Thyroid gland (tissue), 4 donors: ENCODE results near the gene NXPH1.

Experiments
- POLR2A ChIP-seq, 2 donors: fragments of 450-650 bp; IDR thresholded peaks; one replicate each; pipeline ENCODE4 v1.6.1; 2017; ENCODE audit warnings: antibody characterized with exemption in 2 of 2, mild to moderate bottlenecking in 2 of 2, moderate library complexity in 1 of 2
- TF ChIP-seq, protein P1 (sequence below), 6 experiments: fragments of 200-600 bp in 3 of 6; fragments of 450-650 bp in 3 of 6; sonication (generic) in 3 of 6; IDR thresholded peaks; one replicate each; pipeline ENCODE4 v1.5.1; 2016 to 2019; ENCODE audit warnings: antibody characterized with exemption in 6 of 6, mild to moderate bottlenecking in 2 of 6, inconsistent platforms in 1 of 6, moderate library complexity in 1 of 6

DNA sequence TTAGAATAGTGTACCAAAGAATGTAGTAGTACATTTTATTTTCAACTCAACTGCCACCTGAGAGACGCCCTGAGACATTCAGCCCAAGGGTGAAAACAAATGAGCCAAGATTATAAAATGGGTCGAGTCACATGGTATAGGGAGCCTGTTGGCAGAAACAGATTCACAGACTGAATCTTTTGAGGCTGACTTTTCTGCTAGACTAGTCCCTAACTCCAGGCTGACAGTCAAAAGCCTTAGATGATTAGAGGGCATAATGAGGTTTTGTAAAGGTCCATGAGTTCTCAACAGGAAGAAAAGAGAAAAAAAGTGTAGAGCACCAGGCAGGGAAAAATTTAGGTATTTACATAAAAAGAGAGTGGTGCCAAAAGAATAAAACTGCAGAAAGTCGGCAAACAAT is 128.0 kb downstream of the NXPH1 start:
- TF ChIP-seq, protein P1, sequence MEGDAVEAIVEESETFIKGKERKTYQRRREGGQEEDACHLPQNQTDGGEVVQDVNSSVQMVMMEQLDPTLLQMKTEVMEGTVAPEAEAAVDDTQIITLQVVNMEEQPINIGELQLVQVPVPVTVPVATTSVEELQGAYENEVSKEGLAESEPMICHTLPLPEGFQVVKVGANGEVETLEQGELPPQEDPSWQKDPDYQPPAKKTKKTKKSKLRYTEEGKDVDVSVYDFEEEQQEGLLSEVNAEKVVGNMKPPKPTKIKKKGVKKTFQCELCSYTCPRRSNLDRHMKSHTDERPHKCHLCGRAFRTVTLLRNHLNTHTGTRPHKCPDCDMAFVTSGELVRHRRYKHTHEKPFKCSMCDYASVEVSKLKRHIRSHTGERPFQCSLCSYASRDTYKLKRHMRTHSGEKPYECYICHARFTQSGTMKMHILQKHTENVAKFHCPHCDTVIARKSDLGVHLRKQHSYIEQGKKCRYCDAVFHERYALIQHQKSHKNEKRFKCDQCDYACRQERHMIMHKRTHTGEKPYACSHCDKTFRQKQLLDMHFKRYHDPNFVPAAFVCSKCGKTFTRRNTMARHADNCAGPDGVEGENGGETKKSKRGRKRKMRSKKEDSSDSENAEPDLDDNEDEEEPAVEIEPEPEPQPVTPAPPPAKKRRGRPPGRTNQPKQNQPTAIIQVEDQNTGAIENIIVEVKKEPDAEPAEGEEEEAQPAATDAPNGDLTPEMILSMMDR (IDR thresholded peaks at IDR 0.05) = no peak
- no peak for TF ChIP-seq POLR2A (IDR thresholded peaks at IDR 0.05)
